Endometrium (tissue), 2 donors: ENCODE data around the gene OR10V1.

Source experiments
- FAIRE-seq: peaks from 2 replicates; lab custom pipeline; 2012; peaks lifted over from hg19 to GRCh38; lab: Jason Lieb, UNC
- donor health status: control.
- donor health status: control.

OR10V1 gene

DNA sequence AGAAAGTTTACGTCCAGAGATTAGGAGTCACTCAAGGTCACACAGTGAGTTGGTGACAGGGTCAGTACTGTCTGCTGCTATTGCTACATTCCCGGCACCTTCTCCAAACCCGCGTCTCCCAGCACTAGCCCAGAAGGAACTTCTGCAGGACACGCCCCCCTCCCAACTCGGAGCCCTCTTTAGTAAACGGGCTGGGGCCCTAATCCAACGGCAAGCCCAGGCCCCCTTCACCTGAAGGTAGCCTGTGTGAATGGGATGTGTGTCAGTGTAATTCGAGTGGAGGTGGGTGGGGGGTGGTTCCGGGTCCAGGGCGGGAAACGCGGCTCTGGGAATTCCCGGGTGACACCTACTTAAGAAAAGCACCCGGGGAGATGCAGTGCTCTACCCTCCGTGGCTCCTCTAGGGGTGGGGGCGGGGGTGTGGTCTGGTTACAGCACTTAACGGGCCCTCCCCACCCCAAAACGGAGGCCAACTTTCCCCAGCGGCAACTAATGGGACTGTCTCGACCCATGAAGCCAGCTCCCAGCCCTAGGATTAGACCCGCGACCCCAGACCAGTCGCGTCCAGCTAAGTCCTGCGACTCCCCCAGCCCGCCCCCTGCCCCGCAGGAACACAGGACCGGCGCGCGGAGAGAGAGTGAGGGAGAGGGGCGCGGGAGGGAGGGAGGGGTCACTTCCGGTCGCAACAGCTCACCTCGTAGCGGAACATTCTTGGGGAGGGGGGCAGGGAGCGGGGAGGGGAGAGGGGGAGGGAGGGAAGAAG lies 45.3 kb downstream of the OR10V1 start:
- FAIRE-seq: no peak

DNA sequence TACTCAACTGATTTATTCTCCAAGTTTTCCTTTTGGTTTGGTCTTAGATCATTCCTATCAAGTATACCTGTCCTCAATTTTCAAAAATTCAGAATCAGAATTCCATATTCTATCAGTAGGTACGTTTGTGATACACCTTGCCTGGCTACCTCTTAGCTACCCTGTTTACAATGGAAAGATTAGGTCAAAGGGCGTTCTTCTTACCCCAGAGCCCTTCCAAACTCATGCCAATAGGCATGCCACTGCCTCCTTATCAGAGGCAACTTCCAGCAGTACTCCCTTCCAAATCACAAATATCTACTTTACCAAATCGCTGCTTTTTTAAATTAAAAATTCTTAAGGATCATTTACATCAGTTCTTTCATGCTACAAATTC lies 45.8 kb downstream of the OR10V1 start:
- no peak for FAIRE-seq

DNA sequence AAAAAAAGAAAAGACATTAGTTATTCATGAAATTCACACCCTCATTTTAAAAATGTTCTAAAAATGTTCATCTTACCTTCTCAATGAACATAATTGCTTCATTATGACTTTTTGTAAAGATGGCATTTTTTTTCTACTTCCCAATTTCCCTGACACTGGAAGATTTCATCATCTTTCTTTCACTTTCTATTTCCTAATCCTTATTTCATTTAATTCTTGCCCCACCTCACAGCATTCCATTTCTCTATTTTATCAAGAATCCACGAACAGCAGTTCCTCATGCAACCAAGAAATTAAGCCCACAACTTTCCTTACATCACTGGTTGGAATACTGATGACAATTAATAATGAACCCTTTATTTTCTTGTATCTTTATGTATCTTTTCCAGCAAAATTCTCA lies 46.7 kb downstream of the OR10V1 start:
- FAIRE-seq: no peak
